ENCODE data around the gene PRKN.

Gene PRKN

GRCh38 chr6:162674452-162674851 lies 53.1 kb downstream of the PRKN start:
- DNase-seq (ENCODE audit: low read depth in 2 of 2) = no peak

- DNase-seq (ENCODE audit: low read depth in 2 of 2) = no peak
Measured at GRCh38 chr6:162671580-162672165, 55.9 kb downstream of the PRKN start.

GRCh38 chr6:162670345-162670744 lies 57.2 kb downstream of the PRKN start:
- no peak for DNase-seq (ENCODE audit: low read depth in 2 of 2)

DNA sequence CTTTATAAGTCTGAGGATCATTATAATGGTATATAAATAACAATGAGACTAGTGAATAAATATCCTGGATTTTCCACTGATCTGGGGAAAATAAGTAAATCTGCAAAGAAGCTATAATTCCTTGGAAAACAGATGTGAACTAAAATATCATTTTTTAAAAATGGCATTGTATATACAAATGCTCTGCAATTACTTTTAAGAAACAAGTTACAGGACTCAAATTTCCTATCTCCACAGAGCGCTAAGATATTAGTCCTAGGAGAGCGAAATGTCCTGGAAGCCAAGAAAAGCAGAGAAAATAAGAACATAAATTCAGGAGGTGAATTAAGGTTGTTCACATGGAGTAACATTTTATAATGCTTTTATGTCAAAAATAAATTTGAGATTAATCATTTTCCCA lies 61.3 kb downstream of the PRKN start:
- no peak for DNase-seq (ENCODE audit: low read depth in 2 of 2)

GRCh38 chr6:162653808-162654207 lies 73.8 kb downstream of the PRKN start:
- DNase-seq (ENCODE audit: low read depth in 2 of 2) = no peak

DNA sequence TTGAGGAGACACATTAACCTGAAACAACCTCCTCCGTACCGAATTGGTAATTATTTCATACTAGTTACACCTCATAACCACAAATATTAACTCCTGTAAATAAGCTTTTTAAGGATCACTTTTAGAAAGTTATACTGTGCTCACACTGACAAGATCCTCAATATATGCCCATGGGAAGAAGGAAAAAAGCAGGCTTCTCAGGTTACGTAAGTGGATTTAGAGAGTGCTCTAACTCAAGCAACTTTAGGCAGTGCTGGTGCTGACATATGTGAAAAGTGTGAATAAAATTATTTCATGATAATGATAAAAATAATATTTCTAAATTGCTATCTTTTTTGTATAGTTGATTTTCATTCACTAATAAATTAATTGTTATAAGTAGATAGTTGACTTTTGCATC lies 76.1 kb downstream of the PRKN start:
- no peak for DNase-seq (ENCODE audit: low read depth in 2 of 2)

- no peak for DNase-seq (ENCODE audit: low read depth in 2 of 2)
Measured at GRCh38 chr6:162649271-162649670, 78.3 kb downstream of the PRKN start.

GRCh38 chr6:162644153-162644552 lies 83.4 kb downstream of the PRKN start:
- no peak for DNase-seq (ENCODE audit: low read depth in 2 of 2)

DNA sequence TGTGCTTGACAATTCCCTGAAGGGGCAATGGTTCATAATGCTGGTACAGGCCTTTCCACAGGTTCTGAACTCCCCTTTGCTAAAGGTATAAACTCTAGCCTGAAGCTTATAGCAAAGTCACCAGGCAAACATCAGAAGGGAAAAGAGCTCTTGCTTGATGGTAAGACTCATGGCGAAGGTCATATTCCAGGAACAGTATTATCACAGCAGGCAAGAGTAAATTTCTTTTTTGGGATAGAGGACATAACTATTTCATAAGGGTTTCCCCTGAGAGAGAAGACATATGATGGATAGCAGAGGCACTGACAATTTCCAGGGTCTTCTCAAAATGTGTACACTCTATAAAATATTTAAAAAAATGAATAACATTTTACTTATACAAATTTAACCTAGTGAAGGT lies 86.8 kb downstream of the PRKN start:
- no peak for DNase-seq (ENCODE audit: low read depth in 2 of 2)

DNA sequence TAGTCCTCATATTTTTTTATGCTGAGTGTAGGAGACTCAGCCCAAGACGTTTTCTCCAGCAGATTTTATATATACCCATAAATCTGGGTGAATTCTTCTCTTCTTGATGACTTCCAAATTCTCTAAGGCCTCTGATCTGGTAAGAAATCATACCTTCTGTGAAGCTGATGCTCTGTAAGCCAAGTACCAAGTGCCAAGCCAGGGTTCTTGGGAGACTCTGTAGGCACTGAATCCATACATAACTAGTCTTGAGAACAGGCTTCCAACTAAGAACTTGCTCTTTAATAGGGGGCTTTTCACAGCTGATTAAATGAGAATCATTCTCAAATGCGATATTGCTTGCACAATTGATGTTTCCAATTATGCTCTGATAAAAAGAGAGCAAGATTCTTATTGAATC lies 87.6 kb downstream of the PRKN start:
- DNase-seq (ENCODE audit: low read depth in 2 of 2) = no peak

GRCh38 chr6:162638931-162639574 lies 88.5 kb downstream of the PRKN start:
- no peak for DNase-seq (ENCODE audit: low read depth in 2 of 2)

DNA sequence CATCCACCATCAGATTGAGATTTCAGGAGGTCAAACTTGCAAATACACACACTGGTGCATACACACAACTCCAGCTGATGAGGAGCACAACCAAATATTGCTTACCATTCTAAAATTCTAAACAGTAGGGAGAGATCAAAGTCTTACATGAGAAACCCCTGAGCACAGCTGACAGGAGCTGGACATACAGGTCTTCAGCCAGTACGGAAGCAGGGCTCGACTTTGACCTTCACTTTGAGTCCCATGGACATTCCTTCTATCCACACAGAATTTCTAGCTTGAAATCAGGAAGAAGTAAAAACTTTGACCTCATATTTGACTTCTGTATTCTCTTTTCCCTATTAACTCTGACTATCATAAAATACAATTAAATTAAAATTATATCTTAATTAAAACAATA lies 90.2 kb downstream of the PRKN start:
- no peak for DNase-seq (ENCODE audit: low read depth in 2 of 2)

- DNase-seq (ENCODE audit: low read depth in 2 of 2) = no peak
Measured at GRCh38 chr6:162636167-162636566, 91.4 kb downstream of the PRKN start.

- no peak for DNase-seq (ENCODE audit: low read depth in 2 of 2)
Measured at GRCh38 chr6:162631546-162631945, 96.0 kb downstream of the PRKN start.

- DNase-seq (ENCODE audit: low read depth in 2 of 2) = no peak
Measured at GRCh38 chr6:162630069-162630468, 97.5 kb downstream of the PRKN start.

- no peak for DNase-seq (ENCODE audit: low read depth in 2 of 2)
Measured at GRCh38 chr6:162627825-162628224, 99.7 kb downstream of the PRKN start.

DNA sequence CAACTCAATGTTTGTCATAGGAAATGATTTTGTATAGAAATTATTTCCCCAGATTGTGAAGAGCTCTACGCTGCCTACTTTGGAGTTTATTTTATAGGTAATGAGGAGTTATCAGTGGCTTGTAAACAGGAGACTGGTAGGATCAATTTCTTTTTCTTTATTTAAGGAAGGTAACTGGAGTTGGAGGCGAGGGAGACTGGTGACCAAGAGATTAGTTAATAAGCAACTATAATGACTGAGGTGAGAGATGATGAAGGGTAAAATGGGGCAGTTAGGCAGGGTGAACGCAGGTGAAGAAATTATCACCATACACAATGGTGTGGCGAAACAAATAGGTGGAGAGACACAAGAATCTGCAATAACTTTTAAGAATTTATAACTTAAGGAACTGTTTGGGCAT lies 100.2 kb downstream of the PRKN start:
- DNase-seq (ENCODE audit: low read depth in 2 of 2) = no peak

- DNase-seq (ENCODE audit: low read depth in 2 of 2) = no peak
Measured at GRCh38 chr6:162626869-162627268, 100.7 kb downstream of the PRKN start.

- no peak for DNase-seq (ENCODE audit: low read depth in 2 of 2)
Measured at GRCh38 chr6:162625846-162626540, 101.6 kb downstream of the PRKN start.

GRCh38 chr6:162622572-162622971 lies 105.0 kb downstream of the PRKN start:
- no peak for DNase-seq (ENCODE audit: low read depth in 2 of 2)

GRCh38 chr6:162621246-162621645 lies 106.3 kb downstream of the PRKN start:
- no peak for DNase-seq (ENCODE audit: low read depth in 2 of 2)

GRCh38 chr6:162620073-162620472 lies 107.5 kb downstream of the PRKN start:
- no peak for DNase-seq (ENCODE audit: low read depth in 2 of 2)

- DNase-seq (ENCODE audit: low read depth in 2 of 2) = no peak
Measured at GRCh38 chr6:162618448-162619002, 109.0 kb downstream of the PRKN start.
